ENCODE data around the gene BMP4.

BMP4 gene

GRCh38 chr14:53946071-53946403 is 10.6 kb downstream of the BMP4 start:
- DNase-seq (ENCODE audit: low spot score): no peak

- DNase-seq (ENCODE audit: low spot score): no peak
These were observed 12.9 kb downstream of the BMP4 start for GRCh38 chr14:53943751-53944083.

GRCh38 chr14:53942970-53943750 is 13.5 kb downstream of the BMP4 start:
- peak; percentile 22 for DNase-seq (ENCODE audit: low spot score)

GRCh38 chr14:53938136-53938837 is 18.3 kb downstream of the BMP4 start:
- DNase-seq (ENCODE audit: low spot score): peak; percentile 37

- no peak for DNase-seq (ENCODE audit: low spot score)
These were observed 21.7 kb downstream of the BMP4 start for GRCh38 chr14:53934778-53935414.

- DNase-seq (ENCODE audit: low spot score): no peak
These were observed 23.7 kb downstream of the BMP4 start for GRCh38 chr14:53932966-53933365.

- peak; percentile 71 for DNase-seq (ENCODE audit: low spot score)
These were observed 26.5 kb downstream of the BMP4 start for GRCh38 chr14:53929871-53930715.

- DNase-seq (ENCODE audit: low spot score): peak; percentile 29
These were observed 29.5 kb downstream of the BMP4 start for GRCh38 chr14:53927171-53927570.

- DNase-seq (ENCODE audit: low spot score): no peak
These were observed 31.3 kb downstream of the BMP4 start for GRCh38 chr14:53925201-53925766.

GRCh38 chr14:53924753-53925152 is 31.9 kb downstream of the BMP4 start:
- peak; percentile 77 for DNase-seq (ENCODE audit: low spot score)

GRCh38 chr14:53921027-53921426 is 35.6 kb downstream of the BMP4 start:
- DNase-seq (ENCODE audit: low spot score): no peak

- DNase-seq (ENCODE audit: low spot score): no peak
These were observed 40.4 kb downstream of the BMP4 start for GRCh38 chr14:53916239-53916638.

GRCh38 chr14:53915364-53916014 is 41.1 kb downstream of the BMP4 start:
- DNase-seq (ENCODE audit: low spot score): no peak

GRCh38 chr14:53912021-53912420 is 44.6 kb downstream of the BMP4 start:
- no peak for DNase-seq (ENCODE audit: low spot score)

GRCh38 chr14:53908416-53908815 is 48.2 kb downstream of the BMP4 start:
- DNase-seq (ENCODE audit: low spot score): no peak

- peak; percentile 54 for DNase-seq (ENCODE audit: low spot score)
These were observed 54.3 kb downstream of the BMP4 start for GRCh38 chr14:53902307-53902706.

- no peak for DNase-seq (ENCODE audit: low spot score)
These were observed 56.1 kb downstream of the BMP4 start for GRCh38 chr14:53900499-53900898.
